IgD-negative memory B cell (primary cell): ENCODE data around the gene FBXO31. TPM values are rescaled to one million over a fixed set of nuclear protein-coding genes. Genes with fewer than 3 reads are reported as not detected.

ENCODE experiments used
- H3K27ac Mint-ChIP-seq, 3 donors: one replicate each; pipeline ENCODE4 v1.8.0; 2020 to 2022; ENCODE audit warnings: mild to moderate bottlenecking in 3 of 3, mixed read lengths in 3 of 3, moderate library complexity in 1 of 3
- H3K27me3 Mint-ChIP-seq: one replicate; pipeline ENCODE4 v1.8.0; 2021; ENCODE audit warnings: mixed read lengths
- H3K36me3 Mint-ChIP-seq: one replicate; pipeline ENCODE4 v1.8.0; 2020; ENCODE audit warnings: mild to moderate bottlenecking, mixed read lengths
- H3K4me1 Mint-ChIP-seq, 3 donors: one replicate each; pipeline ENCODE4 v1.8.0; 2020 to 2022; ENCODE audit warnings: mixed read lengths in 3 of 3, mild to moderate bottlenecking in 1 of 3
- H3K4me3 Mint-ChIP-seq, 4 donors: one replicate each; pipeline ENCODE4 v1.8.0; 2020 to 2022; ENCODE audit warnings: mild to moderate bottlenecking in 4 of 4, mixed read lengths in 4 of 4, moderate library complexity in 3 of 4
- H3K9me3 Mint-ChIP-seq, 3 donors: one replicate each; pipeline ENCODE4 v1.8.0; 2020 to 2021; ENCODE audit warnings: mixed read lengths in 3 of 3, mild to moderate bottlenecking in 1 of 3
- polyA plus RNA-seq: library from polyadenylated mRNA; unstranded; fragments of 300-500 nt; fragmentation: Illumina TruSeq; gene quantifications from one replicate; pipeline ENCODE4 v1.2.3, GENCODE V29; 2021

Gene FBXO31
- polyA plus RNA-seq, 1 donor from 2014 or later = 22.1 TPM

DNA sequence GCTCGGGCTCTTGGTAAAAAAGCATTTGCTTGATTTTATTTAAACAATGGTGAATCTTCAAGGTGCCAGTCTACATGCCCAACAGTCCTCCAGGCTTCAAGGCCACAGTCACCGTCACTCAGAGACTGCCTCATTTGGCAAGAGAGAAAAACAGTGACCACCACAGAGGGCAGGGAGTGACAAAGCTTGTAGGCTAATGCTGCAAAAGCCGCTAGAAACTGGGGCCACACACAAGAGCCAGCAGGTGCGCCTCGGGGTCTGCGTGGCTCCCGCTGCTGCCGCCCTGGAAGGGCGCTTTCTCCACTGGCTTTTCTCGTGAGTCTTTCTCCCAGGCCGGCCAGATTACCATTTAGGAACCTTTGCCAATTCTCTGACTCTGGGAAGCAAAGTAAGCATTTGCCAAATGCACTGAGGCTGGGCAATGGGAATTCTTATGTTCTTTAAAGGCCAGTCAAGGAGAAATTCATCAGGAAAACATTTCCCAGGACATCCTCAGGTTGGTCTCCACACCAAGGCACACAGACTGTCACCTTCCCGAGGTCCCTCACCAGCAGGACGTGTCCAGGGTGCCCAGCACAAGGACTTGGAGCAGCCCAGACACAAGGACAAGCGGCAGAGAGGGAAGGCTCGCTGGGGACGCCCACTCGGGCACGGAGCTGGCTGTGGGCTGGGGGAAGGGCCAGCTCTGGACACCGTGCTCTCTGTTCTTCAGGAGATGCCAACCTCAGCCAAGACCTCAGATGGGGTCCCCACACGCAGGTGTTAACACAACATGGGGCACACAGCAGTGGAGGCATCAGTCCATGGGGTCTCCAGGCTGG is 53.9 kb downstream of the FBXO31 start:
- no peaks in the 10 kb centered on the region for H3K27me3 Mint-ChIP-seq
- H3K4me1 Mint-ChIP-seq = peaks cover 0 to 2% (median 0%) of the 10 kb centered on the region in 3 donors
- peak overlapping the region in 1 of 3 donors; percentile 50 for H3K27ac Mint-ChIP-seq
- H3K36me3 Mint-ChIP-seq = peaks cover 3% of the 10 kb centered on the region
- no peak overlapping the region for H3K4me3 Mint-ChIP-seq
- no peaks in the 10 kb centered on the region for H3K9me3 Mint-ChIP-seq

DNA sequence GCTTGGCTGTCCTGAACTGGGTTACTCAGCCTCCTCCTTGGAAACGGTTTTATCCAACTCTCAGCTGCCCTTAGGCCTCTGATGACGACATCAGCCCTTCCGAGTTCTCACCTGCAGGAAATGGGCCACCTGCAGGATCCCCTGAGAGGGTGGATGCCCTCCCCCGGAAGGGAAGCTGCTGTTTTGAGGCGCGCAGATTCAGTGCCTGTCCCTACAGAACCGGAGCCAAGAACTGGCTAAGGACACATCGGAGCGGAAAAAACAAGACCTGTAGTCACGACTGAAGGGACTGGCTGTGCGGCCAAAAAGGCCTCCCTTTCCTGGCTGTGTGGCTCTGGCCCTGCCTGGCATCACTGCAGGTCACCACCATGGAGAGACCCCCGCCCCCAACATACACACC is 54.7 kb downstream of the FBXO31 start:
- no peak overlapping the region for H3K4me3 Mint-ChIP-seq
- H3K27me3 Mint-ChIP-seq = no peaks in the 10 kb centered on the region
- H3K9me3 Mint-ChIP-seq = no peaks in the 10 kb centered on the region
- peaks cover 3% of the 10 kb centered on the region for H3K36me3 Mint-ChIP-seq
- H3K27ac Mint-ChIP-seq = no peak overlapping the region
- peaks cover 0 to 5% (median 1%) of the 10 kb centered on the region in 3 donors for H3K4me1 Mint-ChIP-seq

DNA sequence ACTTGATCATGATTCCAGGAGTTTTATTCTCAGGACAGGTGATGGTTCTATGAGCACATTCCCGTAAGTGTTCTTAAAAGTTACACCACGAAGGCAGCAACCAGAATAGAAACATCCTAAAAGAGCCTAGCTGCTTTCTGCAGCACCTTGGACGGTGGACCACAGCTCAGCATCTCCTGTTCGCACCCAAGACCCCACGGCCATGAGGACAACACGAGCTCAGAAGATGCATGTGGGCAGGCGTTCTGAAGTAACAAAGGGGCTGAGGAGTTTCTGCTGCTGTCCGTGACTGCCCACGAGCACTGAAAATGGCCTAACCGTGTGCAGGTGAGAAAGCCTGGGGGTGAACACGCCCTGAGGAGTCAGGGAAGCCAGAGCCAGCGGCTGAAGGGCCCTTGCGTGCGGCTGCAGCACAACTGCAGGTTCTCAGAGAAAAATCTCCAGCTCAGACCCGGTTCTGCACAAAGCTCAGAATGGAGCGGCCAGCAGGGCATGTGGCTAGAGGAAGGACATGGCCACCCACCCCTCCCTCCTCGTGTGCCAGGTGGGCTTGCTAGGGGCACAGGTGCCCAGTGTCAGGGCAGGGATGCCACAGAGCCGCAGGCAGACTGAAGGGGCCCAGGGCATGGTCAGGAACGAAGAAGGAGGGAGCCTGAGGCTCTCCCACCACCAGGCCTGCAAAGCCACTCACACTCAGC is 55.6 kb downstream of the FBXO31 start:
- no peaks in the 10 kb centered on the region for H3K27me3 Mint-ChIP-seq
- H3K4me3 Mint-ChIP-seq = no peak overlapping the region
- H3K36me3 Mint-ChIP-seq = peaks cover 3% of the 10 kb centered on the region
- H3K4me1 Mint-ChIP-seq = peaks cover 0 to 5% (median 1%) of the 10 kb centered on the region in 3 donors
- H3K27ac Mint-ChIP-seq = no peak overlapping the region
- no peaks in the 10 kb centered on the region for H3K9me3 Mint-ChIP-seq

DNA sequence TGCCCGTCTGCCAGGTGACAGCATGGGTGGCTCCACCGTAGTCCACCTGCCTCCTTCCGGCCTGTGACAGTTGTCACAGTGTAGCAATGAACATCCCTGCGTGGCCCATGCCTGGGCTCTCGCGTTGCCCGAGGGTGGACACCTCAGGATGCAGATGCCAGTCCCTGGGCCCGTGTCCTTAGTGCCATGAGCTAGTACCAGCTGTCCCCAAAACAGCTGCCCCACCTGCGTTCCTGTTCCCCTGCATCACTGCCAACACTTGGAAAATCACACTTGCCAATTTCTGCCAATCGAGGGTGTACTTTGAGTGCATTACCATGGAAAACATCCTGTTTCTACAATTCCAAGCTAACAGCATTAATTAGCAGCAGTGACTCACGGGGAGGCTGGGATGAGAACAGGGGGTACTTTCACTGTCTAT is 57.4 kb downstream of the FBXO31 start:
- Mint-ChIP-seq H3K4me1 (peaks cover 0 to 5% (median 1%) of the 10 kb centered on the region in 3 donors), H3K27me3 (no peaks in the 10 kb centered on the region), H3K27ac (peak overlapping the region in 2 of 3 donors; percentile 50 to 56), H3K36me3 (peaks cover 3% of the 10 kb centered on the region), H3K9me3 (no peaks in the 10 kb centered on the region), H3K4me3 (peak overlapping the region in 1 of 4 donors; percentile 43)

DNA sequence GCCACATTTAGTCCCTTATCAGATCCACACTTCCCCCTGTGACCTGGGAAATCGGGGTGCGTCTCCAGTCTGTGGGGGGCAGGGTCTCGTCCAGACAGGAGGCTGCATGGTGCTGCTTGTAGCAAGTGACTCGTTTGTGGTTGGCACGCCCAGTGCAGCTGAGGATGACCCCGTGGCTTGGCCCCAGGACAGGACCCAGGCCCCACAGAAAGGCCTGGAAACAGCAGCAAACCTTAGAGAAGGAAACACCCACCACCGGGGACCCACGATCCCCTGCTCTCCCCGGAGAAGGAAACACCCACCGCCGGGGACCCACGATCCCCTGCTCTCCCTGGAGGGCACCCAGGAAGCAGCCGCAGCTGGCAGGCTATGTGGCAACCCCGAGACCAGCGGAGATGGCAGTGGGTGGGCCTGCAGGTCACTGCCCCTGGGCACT is 58.1 kb downstream of the FBXO31 start:
- Mint-ChIP-seq H3K4me1 (peaks cover 0 to 5% (median 1%) of the 10 kb centered on the region in 3 donors), H3K36me3 (peaks cover 3% of the 10 kb centered on the region), H3K9me3 (no peaks in the 10 kb centered on the region), H3K27me3 (no peaks in the 10 kb centered on the region), H3K4me3 (no peak overlapping the region), H3K27ac (no peak overlapping the region)

DNA sequence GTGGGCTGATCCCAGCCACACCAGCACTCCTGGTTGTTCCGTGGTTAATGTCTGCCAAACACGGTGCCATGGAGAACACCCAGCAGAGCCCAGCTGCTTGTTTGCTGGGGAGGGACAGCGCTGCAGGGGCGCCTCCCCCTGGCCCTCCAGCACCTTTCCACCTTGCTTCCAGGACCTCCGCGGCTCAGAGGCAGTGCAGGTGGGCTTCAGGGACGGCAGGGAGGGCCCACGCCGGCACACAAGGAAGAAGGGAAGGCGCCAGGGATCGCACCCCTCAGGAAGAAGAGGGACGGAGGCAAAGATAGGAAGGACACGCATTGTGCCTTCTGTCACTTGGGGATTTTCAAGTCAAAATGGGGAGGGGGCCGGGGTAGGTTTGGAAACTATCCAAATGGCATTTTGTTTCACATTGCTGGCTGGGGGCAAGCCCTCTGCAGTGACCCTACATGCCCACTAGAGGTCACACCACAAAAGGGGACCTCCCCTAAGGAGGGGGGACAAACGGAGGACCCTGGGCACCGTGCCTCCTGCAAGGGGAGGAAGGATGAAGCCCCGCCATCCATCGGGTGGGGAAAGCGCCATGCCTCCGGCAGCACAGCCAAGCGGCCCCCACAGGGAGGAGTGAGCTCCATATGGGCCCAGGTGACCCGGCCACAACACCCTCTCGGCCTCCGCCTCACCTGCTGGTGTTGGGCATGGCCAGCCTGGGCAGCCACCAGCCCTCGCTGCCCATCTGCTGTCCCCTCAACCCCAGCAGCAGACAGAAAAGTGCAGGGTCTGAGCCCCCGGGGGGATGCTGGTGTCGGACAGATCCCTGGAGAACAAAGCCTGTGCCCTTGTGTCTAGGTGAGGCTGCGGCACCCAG is 58.9 kb downstream of the FBXO31 start:
- Mint-ChIP-seq H3K36me3 (peaks cover 3% of the 10 kb centered on the region), H3K4me3 (peak overlapping the region in 1 of 4 donors; percentile 82), H3K4me1 (peaks cover 0 to 5% (median 1%) of the 10 kb centered on the region in 3 donors), H3K9me3 (no peaks in the 10 kb centered on the region), H3K27ac (peak overlapping the region in 1 of 3 donors; percentile 71), H3K27me3 (no peaks in the 10 kb centered on the region)

DNA sequence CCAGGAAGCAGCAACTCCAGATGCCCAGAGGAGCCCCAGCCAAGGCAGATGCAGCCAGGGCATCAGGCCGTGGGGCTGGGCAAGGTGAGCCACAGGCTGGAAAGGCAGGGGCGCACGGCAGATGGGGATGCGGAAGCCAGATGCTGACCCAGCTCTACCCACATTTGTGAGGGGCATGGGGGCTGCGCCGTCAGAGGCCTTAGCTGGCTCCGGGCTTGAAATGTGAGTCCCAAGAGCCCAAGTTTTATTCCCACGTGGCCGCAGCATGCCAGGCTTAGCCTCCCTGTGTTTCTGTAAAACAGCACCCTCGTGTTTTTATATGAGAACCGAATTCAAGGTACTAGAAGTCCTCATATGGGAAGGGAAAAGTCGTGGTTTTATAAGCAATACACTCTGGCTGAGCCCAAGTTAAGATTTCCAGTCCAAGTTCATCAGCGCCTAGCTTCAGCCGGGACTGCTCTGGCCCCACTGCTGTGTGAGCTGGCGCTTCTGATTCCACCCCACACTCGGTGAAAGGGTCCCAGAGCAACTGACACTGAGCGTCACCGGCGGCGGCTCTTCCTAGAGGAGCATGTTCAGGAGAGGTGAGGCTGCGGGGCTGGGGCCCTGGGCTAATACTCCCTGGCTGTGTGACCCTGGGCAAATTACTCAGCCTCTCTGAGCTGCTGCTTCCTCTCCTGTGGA is 59.7 kb downstream of the FBXO31 start:
- Mint-ChIP-seq H3K9me3 (no peaks in the 10 kb centered on the region), H3K36me3 (peaks cover 3% of the 10 kb centered on the region), H3K4me1 (peaks cover 0 to 5% (median 2%) of the 10 kb centered on the region in 3 donors), H3K27ac (no peak overlapping the region), H3K27me3 (no peaks in the 10 kb centered on the region), H3K4me3 (peak overlapping the region in 1 of 4 donors; percentile 82)

DNA sequence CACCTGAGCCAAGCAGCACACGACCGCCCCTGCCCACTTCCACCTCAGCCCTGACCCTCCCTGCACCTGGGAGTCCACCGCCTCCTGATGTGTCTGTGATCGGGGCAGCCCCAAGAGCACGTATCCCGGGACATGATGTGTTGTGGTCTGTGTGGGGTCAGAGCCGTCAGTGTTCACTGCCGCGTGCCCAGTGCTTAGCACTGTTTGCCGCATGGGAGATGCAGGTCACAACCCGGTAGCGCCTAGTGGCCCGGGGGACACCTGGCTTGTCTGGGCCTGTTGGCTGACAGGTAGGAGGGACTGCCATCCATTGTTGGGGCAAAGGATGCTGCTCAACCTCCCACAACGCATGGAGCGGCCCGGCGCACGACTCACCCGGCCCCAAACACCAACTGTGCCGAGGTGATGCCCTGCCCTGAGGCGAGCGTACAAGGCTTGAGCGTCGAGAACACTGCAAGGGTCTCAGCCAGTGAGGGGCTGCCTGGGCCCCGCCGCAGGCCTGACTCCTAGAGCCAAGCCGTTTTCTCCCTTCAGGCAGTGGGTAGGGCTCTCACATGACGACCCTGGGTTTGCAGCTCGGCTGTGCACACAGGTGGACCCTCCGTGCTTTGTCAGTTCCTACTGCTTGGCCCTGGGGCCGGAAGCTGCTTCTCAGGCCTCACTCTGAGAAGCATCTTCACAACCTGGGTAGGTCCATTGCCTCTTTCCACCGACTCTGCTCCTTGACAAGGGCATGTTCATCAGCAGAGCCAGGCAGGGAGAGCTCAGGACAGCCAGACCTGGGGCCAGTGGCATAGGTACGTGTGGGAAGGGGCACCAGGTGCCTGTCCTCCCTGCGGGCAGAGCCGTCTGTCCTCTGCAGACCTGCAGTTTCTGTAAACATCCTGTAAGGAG is 60.5 kb downstream of the FBXO31 start:
- no peaks in the 10 kb centered on the region for H3K9me3 Mint-ChIP-seq
- H3K27ac Mint-ChIP-seq = peak overlapping the region in 1 of 3 donors; percentile 62
- no peak overlapping the region for H3K4me3 Mint-ChIP-seq
- H3K36me3 Mint-ChIP-seq = peaks cover 3% of the 10 kb centered on the region
- H3K4me1 Mint-ChIP-seq = peaks cover 5 to 7% (median 6%) of the 10 kb centered on the region in 3 donors
- H3K27me3 Mint-ChIP-seq = no peaks in the 10 kb centered on the region

DNA sequence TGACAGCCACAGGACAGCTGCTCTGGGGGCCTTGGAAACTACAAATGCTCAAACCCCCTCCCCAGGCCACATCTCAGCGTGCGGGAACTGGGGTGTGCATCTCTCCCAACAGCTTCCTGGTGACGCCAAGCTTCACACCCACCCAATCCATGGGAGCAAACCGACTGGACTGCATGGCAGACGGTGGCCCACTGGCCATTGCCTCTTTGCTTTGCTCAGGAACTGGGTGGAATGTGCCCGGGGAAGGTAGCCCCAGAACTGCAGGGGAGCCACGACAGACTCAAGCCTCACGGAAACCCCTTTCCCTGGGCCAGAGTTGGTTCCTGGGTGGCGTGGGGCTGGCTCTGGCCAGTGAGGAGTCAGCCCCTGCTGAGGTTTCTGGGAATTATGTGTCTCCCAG is 61.2 kb downstream of the FBXO31 start:
- Mint-ChIP-seq H3K27me3 (no peaks in the 10 kb centered on the region), H3K4me1 (peaks cover 6 to 8% (median 7%) of the 10 kb centered on the region in 3 donors), H3K4me3 (no peak overlapping the region), H3K27ac (no peak overlapping the region), H3K36me3 (peaks cover 3% of the 10 kb centered on the region), H3K9me3 (no peaks in the 10 kb centered on the region)

DNA sequence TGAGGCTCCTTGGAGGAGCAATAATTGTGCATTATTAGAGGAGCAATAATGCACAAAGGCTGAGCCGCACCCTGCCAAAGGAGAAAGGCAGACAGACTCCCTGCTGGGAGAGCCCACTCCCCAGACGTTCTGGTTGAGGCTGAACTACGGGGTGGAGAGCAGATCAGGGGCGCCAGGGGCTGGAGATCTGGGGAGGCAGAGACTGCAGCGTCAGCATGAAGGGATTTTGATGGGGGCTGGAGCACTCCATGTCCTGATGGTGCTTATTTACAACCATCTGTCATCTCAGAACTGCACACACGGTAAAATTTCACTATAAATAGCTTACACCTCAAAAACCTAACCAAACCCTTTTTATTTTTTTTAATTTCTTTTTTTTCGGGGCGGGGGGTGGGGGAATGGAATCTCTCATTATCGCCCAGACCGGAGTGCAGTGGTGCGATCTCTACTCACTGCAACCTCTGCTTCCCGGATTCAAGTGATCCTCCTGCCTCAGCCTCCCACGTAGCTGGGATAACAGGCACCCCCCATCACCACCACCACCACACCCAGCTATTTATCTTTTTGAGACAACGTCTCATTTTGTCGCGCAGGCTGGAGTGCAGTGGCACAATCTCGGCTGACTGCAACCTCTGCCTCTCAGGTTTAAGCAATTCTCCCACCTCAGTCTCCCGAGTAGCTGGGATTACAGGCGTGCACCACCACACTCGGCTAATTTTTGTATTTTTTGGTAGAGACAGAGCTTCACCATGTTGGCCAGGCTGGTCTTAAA is 62.1 kb downstream of the FBXO31 start:
- Mint-ChIP-seq H3K4me1 (peaks cover 7 to 11% (median 8%) of the 10 kb centered on the region in 3 donors), H3K36me3 (peaks cover 3% of the 10 kb centered on the region), H3K27ac (no peak overlapping the region), H3K9me3 (no peaks in the 10 kb centered on the region), H3K4me3 (peak overlapping the region in 1 of 4 donors; percentile 52), H3K27me3 (no peaks in the 10 kb centered on the region)

DNA sequence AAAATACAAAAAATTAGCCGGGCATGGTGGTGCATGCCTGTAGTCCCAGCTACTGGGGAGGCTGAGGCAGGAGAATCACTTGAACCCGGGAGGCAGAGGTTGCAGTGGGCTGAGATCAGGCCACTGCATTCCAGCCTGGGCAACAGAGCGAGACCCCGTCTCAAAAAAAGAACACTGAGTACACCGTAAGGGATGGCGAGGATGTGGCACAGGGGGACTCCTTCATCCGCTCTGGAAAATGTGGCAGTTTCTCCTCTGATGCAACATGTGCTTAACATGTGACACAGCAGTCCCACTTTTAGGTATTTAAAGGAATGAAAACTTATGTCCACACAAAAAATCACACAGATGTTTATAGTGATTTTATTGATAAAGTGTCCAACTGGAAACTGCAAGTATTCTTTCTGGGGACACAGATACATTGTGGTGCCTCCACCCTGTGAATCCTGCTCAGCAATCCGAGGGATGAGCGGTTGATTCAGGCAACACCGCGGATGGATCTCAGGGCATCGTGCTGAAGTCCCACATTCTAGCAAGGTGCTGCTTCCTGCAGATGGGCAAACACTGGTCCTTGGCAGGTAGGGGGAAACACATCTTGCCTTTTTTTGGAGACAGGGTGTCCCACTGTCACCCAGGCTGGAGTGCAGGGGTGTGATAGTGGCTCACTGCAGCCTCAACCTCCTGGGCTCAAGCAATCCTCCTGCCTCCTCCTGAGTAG is 62.9 kb downstream of the FBXO31 start:
- peaks cover 7 to 11% (median 8%) of the 10 kb centered on the region in 3 donors for H3K4me1 Mint-ChIP-seq
- peak overlapping the region in 1 of 4 donors; percentile 52 for H3K4me3 Mint-ChIP-seq
- no peaks in the 10 kb centered on the region for H3K36me3 Mint-ChIP-seq
- no peaks in the 10 kb centered on the region for H3K9me3 Mint-ChIP-seq
- H3K27me3 Mint-ChIP-seq = no peaks in the 10 kb centered on the region
- no peak overlapping the region for H3K27ac Mint-ChIP-seq

DNA sequence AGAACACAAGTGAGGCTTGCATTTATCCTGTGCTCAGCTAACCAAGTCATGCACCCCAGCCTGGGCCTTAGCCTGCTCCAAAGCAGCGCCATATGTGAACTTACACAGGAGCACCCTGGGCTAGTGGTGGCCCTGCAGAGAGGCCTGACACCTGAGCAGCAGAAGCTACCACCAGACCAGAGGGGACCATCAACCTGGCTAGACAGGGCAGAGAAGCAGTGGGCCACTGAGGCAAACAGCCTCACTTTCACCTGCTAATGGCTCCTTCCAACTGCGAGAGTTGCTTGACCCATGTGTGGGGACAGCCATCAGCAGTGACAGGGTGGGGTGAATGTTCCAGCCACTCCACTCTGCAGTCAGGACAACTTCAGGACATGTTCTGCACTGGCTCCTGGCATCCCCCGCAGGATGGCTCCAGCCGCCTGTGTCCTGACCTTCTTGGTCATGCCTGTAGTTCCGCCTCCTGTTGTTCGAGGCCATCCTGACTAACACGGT is 63.5 kb downstream of the FBXO31 start:
- Mint-ChIP-seq H3K4me3 (peak overlapping the region in 1 of 4 donors; percentile 52), H3K9me3 (no peaks in the 10 kb centered on the region), H3K36me3 (no peaks in the 10 kb centered on the region), H3K4me1 (peaks cover 7 to 11% (median 8%) of the 10 kb centered on the region in 3 donors), H3K27ac (no peak overlapping the region), H3K27me3 (no peaks in the 10 kb centered on the region)
